H1 (cell line): ENCODE results near the gene COL4A1.

ENCODE experiments used
- KDM5A ChIP-seq: fragments of 200-600 bp; IDR thresholded peaks from 2 replicates; pipeline ENCODE4 v1.7.1; 2012; ENCODE audit warnings: mild to moderate bottlenecking, low read length, inconsistent platforms, mixed read lengths
- POLR2A ChIP-seq, 2 experiments: IDR thresholded peaks; 1 replicate in 1 of 2; 2 replicates in 1 of 2; pipeline ENCODE4 v1.6.1; 2011; ENCODE audit warnings: low read depth in 2 of 2, low read length in 2 of 2, mild to moderate bottlenecking in 2 of 2; ENCODE audit errors: control extremely low read depth in 1 of 2
- POLR2AphosphoS5 ChIP-seq: IDR thresholded peaks from 2 replicates; pipeline ENCODE4 v1.6.1; 2011; ENCODE audit warnings: low read depth, low read length
- RAD21 ChIP-seq, 2 experiments: IDR thresholded peaks in 1 of 2; conservative IDR thresholded peaks in 1 of 2; 2 replicates each; pipeline ENCODE4 v1.6.1; 2011; ENCODE audit warnings: low read depth in 2 of 2, low read length in 2 of 2, improper control_type of control experiment in 1 of 2, inconsistent platforms in 1 of 2, mild to moderate bottlenecking in 1 of 2, moderate library complexity in 1 of 2

- TF ChIP-seq KDM5A (no peak), POLR2AphosphoS5 (no peak), RAD21 (IDR thresholded peaks at IDR 0.05 in 1 of 2, conservative IDR thresholded peaks at IDR 0.05 in 1 of 2; ENCODE audit: low read depth in 2 of 2, low read length in 2 of 2) (no peak), POLR2A (IDR thresholded peaks at IDR 0.05; ENCODE audit: control extremely low read depth in 1 of 2, low read depth in 2 of 2, low read length in 2 of 2) (no peak)
Observed at GRCh38 chr13:110118106-110118505, 188.9 kb downstream of the COL4A1 start.
